HG03521 (cell line): ENCODE results near the gene GBE1.
A peak's percentile ranks its signal among the peaks of the same experiment; 100 is the strongest.
"Not testable (repeated sequence)": the region's sequence is repeated elsewhere in the genome, so short reads cannot be mapped to it uniquely, and the experiment has no call there.

Experiments
- ATAC-seq: cut with Tn5 transposase; IDR thresholded peaks from one replicate; pipeline ENCODE4 v1.9.1; 2021; ENCODE audit warnings: mild to moderate bottlenecking, moderate library complexity; ENCODE audit not compliant: unreplicated experiment

The GBE1 gene

DNA sequence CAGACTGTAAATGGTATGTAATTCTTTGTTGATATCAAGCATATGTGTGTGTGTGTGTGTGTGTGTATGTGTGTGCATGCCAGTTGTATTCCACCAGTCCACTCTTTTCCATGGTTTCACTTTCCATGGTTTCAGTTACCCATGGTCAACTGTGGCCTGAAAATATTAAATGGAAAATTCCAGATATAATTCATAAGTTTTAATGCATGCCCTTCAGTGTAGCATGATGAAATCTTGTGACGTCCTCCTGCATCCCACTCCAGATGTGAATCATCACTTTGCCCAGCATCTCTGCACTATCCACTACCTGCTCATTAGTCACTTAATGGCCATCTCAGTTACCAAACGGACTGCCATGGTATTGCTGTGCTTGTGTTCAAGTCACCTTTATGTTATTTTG, 215.9 kb downstream of the GBE1 start:
- ATAC-seq, result no peak

DNA sequence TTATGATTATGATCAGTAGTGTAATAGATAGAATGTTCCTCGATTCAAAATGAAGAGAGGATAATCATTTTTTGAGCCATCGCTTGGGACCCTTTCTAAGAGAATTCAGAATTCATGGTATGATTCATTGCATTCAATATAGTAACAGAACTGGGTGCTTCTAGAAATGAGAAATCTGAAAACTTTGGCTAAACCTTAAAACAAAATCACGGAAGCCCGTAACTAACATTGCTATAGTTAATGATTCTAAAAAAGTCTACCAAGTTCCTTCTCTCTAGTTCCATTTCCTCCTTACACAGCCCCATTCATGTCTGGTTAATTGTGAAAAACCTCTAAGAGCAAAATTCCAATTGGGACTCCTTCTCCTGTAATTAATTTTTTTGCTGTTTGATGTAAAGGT, 217.1 kb downstream of the GBE1 start:
- no peak for ATAC-seq

DNA sequence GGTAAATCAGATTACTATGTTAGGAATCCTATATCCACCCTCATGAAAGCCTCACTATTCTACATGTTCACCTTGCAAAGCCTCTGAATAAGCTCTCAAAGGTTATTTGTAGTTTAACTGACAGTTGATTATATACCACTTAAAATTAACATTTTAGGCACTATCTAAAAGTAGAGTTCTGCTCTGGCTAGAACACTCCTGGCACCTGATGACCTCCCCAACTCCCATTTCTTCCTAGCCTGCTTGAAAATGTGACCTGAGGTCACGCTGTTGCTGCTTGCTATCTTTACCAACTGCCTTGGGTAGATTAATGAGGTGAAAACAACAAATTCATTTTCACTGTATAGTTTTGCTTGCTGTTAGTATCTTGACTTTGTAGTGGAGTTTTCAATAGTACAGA, 220.7 kb downstream of the GBE1 start:
- no peak for ATAC-seq

GRCh38 chr3:81531846-81532245, 229.6 kb downstream of the GBE1 start:
- ATAC-seq, result no peak

GRCh38 chr3:81531263-81531662, 230.2 kb downstream of the GBE1 start:
- no peak for ATAC-seq

DNA sequence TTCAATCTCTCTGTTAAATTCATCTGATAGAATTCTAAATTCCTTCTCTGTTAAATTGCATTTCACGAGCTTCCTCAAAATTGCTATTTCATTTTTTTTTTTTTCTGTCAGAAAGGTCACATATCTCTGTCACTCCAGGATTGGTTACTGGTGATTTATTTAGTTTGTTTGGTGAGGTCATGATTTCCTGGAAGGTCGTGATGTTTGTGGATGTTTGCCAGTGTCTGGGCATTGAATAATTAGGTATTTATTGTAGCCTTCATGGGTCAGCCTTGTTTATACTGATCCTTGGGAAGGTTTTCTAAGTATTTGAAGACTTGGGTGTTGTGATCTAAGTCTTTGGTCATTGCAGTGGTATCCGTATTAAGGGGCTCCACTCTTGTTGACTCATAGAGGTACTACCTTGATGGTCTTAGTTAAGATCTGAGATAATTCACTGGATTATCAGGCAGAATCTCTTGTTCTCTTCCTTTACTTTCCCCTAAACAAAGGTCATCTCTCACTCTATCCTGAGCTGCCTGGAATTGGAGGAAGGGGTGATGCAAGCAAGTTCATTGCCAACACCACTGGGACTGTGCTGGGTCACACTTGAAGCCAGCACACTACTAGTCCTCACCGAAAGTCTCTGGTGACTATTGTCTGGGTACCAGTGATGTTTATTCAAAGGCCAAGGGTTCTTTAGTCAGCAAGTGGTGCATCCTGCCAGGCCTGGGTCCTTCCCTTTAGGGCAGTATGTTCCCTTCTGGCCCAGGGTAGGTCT, 231.1 kb downstream of the GBE1 start:
- no peak for ATAC-seq

GRCh38 chr3:81521855-81522254, 239.6 kb downstream of the GBE1 start:
- ATAC-seq, result no peak

DNA sequence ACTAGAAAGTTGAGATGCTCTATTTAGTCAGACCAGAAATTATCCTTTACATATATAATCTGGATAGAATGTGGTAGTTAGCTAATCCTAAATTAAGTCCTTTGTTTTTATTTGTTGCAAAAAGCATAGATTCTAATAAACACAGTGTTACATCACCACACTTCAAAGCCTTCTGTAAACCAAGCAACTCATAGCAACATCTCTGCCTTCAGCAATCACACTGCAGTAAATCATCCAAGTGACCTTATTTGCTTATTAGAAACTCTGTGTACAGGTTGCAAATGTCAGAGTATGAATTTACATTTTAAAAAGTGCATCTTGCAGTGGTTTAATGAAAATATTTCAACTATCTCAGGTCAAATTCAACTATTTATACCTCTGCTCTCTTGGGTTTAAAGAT, 242.5 kb downstream of the GBE1 start:
- no peak for ATAC-seq

- no peak for ATAC-seq
Measured at GRCh38 chr3:81516042-81516441, 245.4 kb downstream of the GBE1 start.

GRCh38 chr3:81513591-81513990, 247.9 kb downstream of the GBE1 start:
- ATAC-seq, result no peak

DNA sequence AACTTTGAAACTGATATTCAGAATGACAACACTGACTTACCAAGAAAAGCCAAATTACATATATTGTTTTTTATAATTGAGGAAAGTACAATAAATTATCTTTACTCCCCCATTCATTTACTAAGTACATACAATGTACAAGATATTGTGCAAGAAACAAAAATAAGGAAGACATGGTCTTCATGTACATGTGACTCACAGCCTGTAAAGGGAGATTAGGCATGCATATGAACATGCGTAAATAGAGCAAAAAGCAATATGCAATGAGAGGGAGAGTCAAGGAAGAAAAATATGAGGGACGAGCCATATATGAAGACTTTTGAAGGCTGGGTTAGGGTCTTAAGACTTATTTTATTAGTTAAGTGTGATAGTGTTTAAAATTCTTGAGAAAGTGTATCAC, 258.4 kb downstream of the GBE1 start:
- no peak for ATAC-seq

GRCh38 chr3:81502236-81502635, 259.2 kb downstream of the GBE1 start:
- ATAC-seq, result no peak

DNA sequence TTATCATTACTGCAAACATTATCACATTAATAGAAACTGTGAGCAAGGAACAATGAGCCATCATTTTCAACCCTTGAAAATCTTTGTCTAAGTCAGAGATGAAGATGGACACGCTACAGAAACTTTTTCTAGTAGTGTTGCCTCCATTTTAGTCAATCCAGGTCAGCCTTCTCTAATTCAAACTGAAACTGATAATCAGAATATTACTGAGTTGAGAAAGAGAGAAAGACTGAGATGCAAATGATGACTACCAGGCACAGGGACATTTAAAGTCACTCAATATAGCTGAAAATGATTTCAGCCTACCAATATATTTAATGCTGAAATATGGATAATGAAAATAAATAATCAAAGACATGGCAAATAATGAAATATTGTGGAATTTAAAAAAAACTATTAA, 261.4 kb downstream of the GBE1 start:
- peak; percentile 67 for ATAC-seq

GRCh38 chr3:81497572-81498251, 263.7 kb downstream of the GBE1 start:
- ATAC-seq, result no peak

DNA sequence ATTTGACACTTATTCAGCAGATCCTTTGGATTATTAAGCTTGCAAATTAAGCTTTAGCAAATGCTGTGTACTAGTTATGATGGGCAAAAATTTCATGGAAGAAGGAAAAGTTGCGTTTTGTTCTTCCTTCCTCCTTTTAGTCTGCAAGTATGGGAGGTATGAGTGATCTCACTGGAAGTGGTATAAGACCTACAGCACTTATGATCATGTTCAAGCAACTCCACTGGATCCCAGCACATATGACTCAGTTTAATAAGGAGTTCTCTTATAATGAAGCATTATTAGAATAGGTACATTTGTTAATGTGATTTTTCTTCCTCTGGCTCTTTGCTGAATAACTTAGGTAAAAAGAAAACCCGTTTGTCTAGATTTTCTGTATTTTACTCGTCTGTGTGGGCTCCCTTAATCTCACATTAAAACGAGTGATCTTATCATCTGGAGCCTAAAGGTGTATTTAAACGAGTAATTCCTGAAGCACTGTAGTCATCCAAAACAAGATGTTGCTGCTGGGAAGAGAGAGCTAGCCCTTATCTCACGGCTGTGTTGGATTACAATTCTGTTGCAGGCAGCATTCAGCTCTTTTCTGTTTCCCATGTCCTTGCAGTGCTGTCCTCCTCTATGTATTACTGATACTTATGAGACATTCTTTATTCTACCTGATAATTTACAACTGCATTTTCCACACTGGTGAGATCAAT, 264.9 kb downstream of the GBE1 start:
- no peak for ATAC-seq

DNA sequence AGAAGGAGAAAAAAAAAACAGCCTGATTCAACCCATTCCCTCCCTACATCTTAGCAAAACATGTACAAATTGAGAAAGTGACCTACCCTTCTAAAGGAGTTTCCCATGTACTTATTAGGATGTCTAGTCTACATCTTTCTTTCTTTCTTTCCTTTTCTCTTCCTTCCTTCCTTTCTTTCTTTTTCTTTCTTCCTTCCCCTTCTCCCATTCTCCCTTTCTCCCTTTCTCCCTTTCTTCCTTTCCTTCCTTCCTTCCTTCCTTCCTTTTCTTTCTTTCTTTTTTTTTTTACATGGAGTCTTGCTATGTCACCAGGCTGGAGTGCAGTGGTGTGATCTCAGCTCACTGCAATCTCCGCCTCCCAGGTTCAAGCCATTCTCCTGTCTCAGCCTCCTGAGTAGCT, 269.0 kb downstream of the GBE1 start:
- not testable (repeated sequence) for ATAC-seq

DNA sequence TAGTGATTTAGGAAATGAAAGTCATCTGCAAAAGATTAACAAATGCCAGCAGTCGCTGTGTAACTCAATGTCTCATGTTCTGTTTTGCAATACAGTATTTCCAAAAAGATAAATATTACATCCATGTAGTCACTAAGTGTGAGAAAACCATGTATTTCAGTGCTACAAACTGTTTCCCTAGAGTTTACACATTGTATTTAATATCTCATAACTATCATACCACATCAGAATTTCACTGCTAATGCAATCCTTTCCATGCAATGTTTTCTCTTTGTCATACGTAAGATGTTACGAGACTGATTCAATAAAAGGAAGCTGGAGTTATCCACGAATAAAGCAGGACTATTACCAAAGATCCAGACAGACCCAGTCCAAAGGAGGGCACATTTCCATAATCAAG, 269.4 kb downstream of the GBE1 start:
- no peak for ATAC-seq

DNA sequence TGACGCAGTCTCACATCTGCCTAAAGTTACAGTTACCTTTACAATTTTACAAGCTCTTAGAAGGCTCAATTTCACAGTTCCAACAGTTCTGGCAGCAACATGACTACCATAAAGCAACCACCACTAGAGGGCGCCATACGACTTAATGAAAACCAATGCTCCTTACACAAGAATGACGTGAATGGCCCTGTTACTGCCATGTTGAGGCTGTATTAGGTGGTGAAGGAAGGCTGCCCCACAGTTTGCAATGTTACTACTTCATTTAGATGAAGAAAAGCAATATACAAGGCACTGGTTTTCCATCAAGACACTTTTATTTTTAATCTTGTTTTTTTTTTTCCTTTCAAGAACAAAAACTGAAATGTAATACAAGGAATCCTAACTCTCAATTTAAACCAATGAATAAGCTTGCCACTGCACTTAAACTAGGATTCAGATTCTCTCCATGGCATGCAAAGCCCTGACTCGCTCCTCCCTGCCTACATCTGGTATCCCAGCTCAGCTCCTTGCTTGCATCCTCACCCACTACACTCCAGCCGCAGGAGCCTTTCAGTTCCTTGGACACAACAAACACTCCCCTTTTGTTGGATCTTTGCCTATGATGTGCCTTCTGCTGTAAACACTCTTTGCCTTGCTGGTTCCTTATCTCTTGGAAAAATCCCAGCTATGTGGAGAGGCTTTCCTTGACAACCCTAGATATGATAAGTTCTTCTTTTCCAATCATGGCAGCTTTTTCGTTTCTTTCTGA, 270.7 kb downstream of the GBE1 start:
- peak; percentile 96 for ATAC-seq

DNA sequence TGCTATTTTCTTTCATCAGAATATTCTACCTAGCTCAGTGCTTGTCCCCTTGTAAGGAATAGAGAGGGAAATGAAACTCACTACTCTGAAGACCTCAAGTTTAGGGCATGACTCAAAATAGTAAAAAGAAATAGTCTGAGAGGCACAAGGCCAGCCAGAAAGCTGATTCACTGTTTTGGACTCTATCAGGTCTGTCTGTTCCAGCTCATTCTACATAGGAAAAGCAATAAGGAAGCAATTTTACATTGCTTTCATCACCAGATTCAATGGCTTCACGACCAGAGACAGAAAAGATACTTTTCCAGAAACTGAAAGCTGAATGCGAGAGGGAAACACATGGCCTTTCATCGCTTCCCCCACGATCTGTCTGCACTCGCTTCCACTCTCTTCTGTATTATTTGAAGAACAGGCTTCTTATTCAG, 276.0 kb downstream of the GBE1 start:
- ATAC-seq, result peak; percentile 95

- no peak for ATAC-seq
Measured at GRCh38 chr3:81484520-81484919, 276.9 kb downstream of the GBE1 start.

DNA sequence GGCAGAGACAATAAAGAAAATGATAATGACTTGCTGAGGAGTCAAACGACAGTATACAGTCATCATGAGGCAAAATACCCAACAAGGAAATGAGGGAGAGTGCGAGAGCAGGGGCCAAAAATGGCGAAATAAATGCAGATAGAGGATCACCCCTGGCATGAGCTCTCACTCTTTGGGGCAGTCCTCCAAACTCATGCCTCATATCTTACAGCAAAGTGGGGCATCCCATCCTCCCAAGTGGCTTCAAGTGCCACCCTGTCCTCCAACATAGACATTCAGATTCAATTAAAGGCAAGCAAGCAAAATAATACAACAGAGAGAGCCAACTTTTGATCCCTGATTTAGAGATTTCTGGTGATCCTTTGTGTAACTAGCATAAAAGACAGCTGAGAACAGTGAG, 278.4 kb downstream of the GBE1 start:
- ATAC-seq, result no peak
